Right cardiac atrium (tissue), 5 donors: ENCODE results near the gene VSIR. TPM values are rescaled to one million over a fixed set of nuclear protein-coding genes. Genes with fewer than 3 reads are reported as not detected.

Experiments
- ATAC-seq, 2 donors: fragments of 200-7000 bp; cut with Tn5 transposase; one replicate each; pipeline versions ENCODE4 v1.8.0 to v1.9.1; 2020; ENCODE audit warnings: moderate library complexity in 2 of 2, mild to moderate bottlenecking in 1 of 2
- DNase-seq, 3 donors: peaks; one replicate each; pipeline ENCODE4 v3.0.0-alpha.2; 2020
- H3K27ac ChIP-seq: one replicate; pipeline ENCODE4 v1.5.1; 2013; ENCODE audit warnings: mild to moderate bottlenecking, low read length, control low read depth, moderate library complexity
- H3K27me3 ChIP-seq: one replicate; pipeline ENCODE4 v1.6.1; 2013; ENCODE audit not compliant: control insufficient read depth, insufficient read depth
- H3K4me1 ChIP-seq: one replicate; pipeline ENCODE4 v1.6.1; 2013; ENCODE audit warnings: low read length; ENCODE audit not compliant: control insufficient read depth, insufficient read depth
- H3K4me3 ChIP-seq: one replicate; pipeline ENCODE4 v1.5.1; 2013; ENCODE audit warnings: low read length, control low read depth
- H3K9me3 ChIP-seq: one replicate; pipeline ENCODE4 v1.6.1; 2013; ENCODE audit warnings: low read length; ENCODE audit not compliant: control insufficient read depth
- WGBS: extraction: QIAGEN DNeasy Blood & Tissue Kit; methylation state at CpG from one replicate; pipeline ENCODE4 v1.1.7; 2013; 5-methylcytosine and 5-hydroxymethylcytosine counted together
- intact Hi-C, 4 donors: fragments of 100-400 bp; cut with DNase I; formaldehyde crosslinking; loops; one replicate each; pipeline versions ENCODE4 v1.11.0 to v1.14.0; 2022 to 2023
- polyA plus RNA-seq: library from polyadenylated mRNA; stranded (reverse); fragments of 200-250 nt; gene quantifications from one replicate; pipeline ENCODE4 v1.2.3, GENCODE V29; 2013
- total RNA-seq, 4 donors: library from RNA; stranded (reverse); fragmentation: NEBNext Ultra II Directional; extraction: Animal tissue kit (Norgen Biotek cat#: 25700); gene quantifications; one replicate each; pipeline ENCODE4 v1.2.1, GENCODE V29; 2021
- donor health status: healthy with polysubstance abuse.
- donor health status: DM: no; HTN: yes; CAD: no.
- donor health status: DM: no; HTN: no; CAD: no.
- donor health status: DM: no; HTN: yes; CAD: no; lungs with severe emphysema.
- donor health status: DM: yes; HTN: yes; CAD: no.

The VSIR gene
- total and polyA plus RNA-seq, 5 donors, result 29.3 to 55.1 (median 36.8) TPM

GRCh38 chr10:71816421-71816851 is 43.1 kb upstream of the VSIR start:
- no peak overlapping the region for H3K4me3 ChIP-seq
- H3K27me3 ChIP-seq, result no peaks in the 10 kb centered on the region
- H3K9me3 ChIP-seq, result no peaks in the 10 kb centered on the region
- H3K27ac ChIP-seq, result peak overlapping the region; percentile 21
- DNase-seq (peak in 1 of 3 donors; percentile 74), ATAC-seq (peak in 1 of 2 donors; percentile 8)
- peaks cover 2% of the 10 kb centered on the region for H3K4me1 ChIP-seq
- WGBS, result 65% methylated on average over 12 of the region's 12 CpGs
- intact Hi-C loops, result loop anchor here in 2 of 4 donors (10.0 kb wide), 3 partner anchors 422 to 502 kb away; partner anchors contain the start of genes CDH23 (in 1 of the 2) and SLC29A3 (in 1 of the 2)

GRCh38 chr10:71815515-71816130 is 42.3 kb upstream of the VSIR start:
- WGBS, result 74% methylated on average over 15 of the region's 15 CpGs
- DNase-seq (no peak), ATAC-seq (no peak)
- intact Hi-C loops, result loop anchor here in 2 of 4 donors (10.0 kb wide), 3 partner anchors 421 to 501 kb away; partner anchors contain the start of genes CDH23 (in 1 of the 2) and SLC29A3 (in 1 of the 2)
- Histone ChIP-seq H3K4me3 (no peak overlapping the region), H3K27me3 (no peaks in the 10 kb centered on the region), H3K27ac (no peak overlapping the region), H3K4me1 (peaks cover 2% of the 10 kb centered on the region), H3K9me3 (no peaks in the 10 kb centered on the region)

GRCh38 chr10:71814922-71815411 is 41.6 kb upstream of the VSIR start:
- H3K27ac ChIP-seq, result no peak overlapping the region
- DNase-seq, result peak in 1 of 3 donors; percentile 62
- no peak for ATAC-seq
- no peak overlapping the region for H3K4me3 ChIP-seq
- H3K9me3 ChIP-seq, result no peaks in the 10 kb centered on the region
- WGBS, result 90% methylated on average over 26 of the region's 26 CpGs
- intact Hi-C loops, result loop anchor here (5.0 to 10.0 kb wide), 5 partner anchors 420 to 503 kb away; partner anchors contain the start of genes CDH23 (in 1 of the 4) and SLC29A3 (in 1 of the 4)
- H3K27me3 ChIP-seq, result no peaks in the 10 kb centered on the region
- H3K4me1 ChIP-seq, result peaks cover 2% of the 10 kb centered on the region

- intact Hi-C loops, result loop anchor here (5.0 to 10.0 kb wide), 5 partner anchors 418 to 501 kb away; partner anchors contain the start of genes CDH23 (in 1 of the 4) and SLC29A3 (in 1 of the 4)
- Histone ChIP-seq H3K27ac (no peak overlapping the region), H3K27me3 (no peaks in the 10 kb centered on the region), H3K4me3 (no peak overlapping the region), H3K9me3 (no peaks in the 10 kb centered on the region), H3K4me1 (peaks cover 2% of the 10 kb centered on the region)
- ATAC-seq, result peak in 1 of 2 donors; percentile 2
- 56% methylated on average over 11 of the region's 11 CpGs for WGBS
- DNase-seq, result peak in 1 of 3 donors; percentile 61
Measured at GRCh38 chr10:71812913-71813590, 39.7 kb upstream of the VSIR start.

- WGBS, result 43% methylated on average over 22 of the region's 22 CpGs
- H3K27ac ChIP-seq, result no peak overlapping the region
- DNase-seq, result peak; percentile 71 to 90 (median 89)
- H3K4me3 ChIP-seq, result no peak overlapping the region
- no peaks in the 10 kb centered on the region for H3K27me3 ChIP-seq
- peaks cover 2% of the 10 kb centered on the region for H3K4me1 ChIP-seq
- intact Hi-C loops, result loop anchor here (5.0 to 10.0 kb wide), 5 partner anchors 417 to 500 kb away; partner anchors contain the start of genes CDH23 (in 1 of the 4) and SLC29A3 (in 1 of the 4)
- H3K9me3 ChIP-seq, result no peaks in the 10 kb centered on the region
- ATAC-seq, result peak; percentile 72 to 81
Measured at GRCh38 chr10:71812016-71812912, 38.9 kb upstream of the VSIR start.

GRCh38 chr10:71811351-71811750 is 38.0 kb upstream of the VSIR start:
- H3K4me3 ChIP-seq, result no peak overlapping the region

GRCh38 chr10:71810048-71810750 is 36.9 kb upstream of the VSIR start:
- intact Hi-C loops, result loop anchor here (5.0 to 10.0 kb wide), 5 partner anchors 415 to 498 kb away; partner anchors contain the start of genes CDH23 (in 1 of the 4) and SLC29A3 (in 1 of the 4)
- peak in 1 of 3 donors; percentile 43 for DNase-seq
- no peaks in the 10 kb centered on the region for H3K4me1 ChIP-seq
- no peaks in the 10 kb centered on the region for H3K27me3 ChIP-seq
- 86% methylated on average over 13 of the region's 13 CpGs for WGBS
- no peak overlapping the region for H3K27ac ChIP-seq
- H3K9me3 ChIP-seq, result no peaks in the 10 kb centered on the region
- no peak overlapping the region for H3K4me3 ChIP-seq
- ATAC-seq, result no peak

More at GRCh38 chr10:71811351-71811750, 38.0 kb upstream of the VSIR start:
- DNase-seq, result peak in 1 of 3 donors; percentile 57
- WGBS, result 87% methylated on average over 19 of the region's 19 CpGs
- no peaks in the 10 kb centered on the region for H3K4me1 ChIP-seq
- no peaks in the 10 kb centered on the region for H3K9me3 ChIP-seq
- no peak overlapping the region for H3K27ac ChIP-seq
- intact Hi-C loops, result loop anchor here (5.0 to 10.0 kb wide), 5 partner anchors 417 to 499 kb away; partner anchors contain the start of genes CDH23 (in 1 of the 4) and SLC29A3 (in 1 of the 4)
- H3K27me3 ChIP-seq, result no peaks in the 10 kb centered on the region
- no peak for ATAC-seq

GRCh38 chr10:71809628-71810027 is 36.3 kb upstream of the VSIR start:
- WGBS, result 87% methylated on average over 25 of the region's 25 CpGs
- intact Hi-C loops, result loop anchor here (5.0 to 10.0 kb wide), 5 partner anchors 415 to 497 kb away; partner anchors contain the start of genes CDH23 (in 1 of the 4) and SLC29A3 (in 1 of the 4)
- no peaks in the 10 kb centered on the region for H3K9me3 ChIP-seq

GRCh38 chr10:71807557-71808510 is 34.5 kb upstream of the VSIR start:
- Histone ChIP-seq H3K27me3 (no peaks in the 10 kb centered on the region), H3K9me3 (no peaks in the 10 kb centered on the region), H3K27ac (no peak overlapping the region), H3K4me1 (no peaks in the 10 kb centered on the region), H3K4me3 (no peak overlapping the region)
- 92% methylated on average over 21 of the region's 21 CpGs for WGBS
- peak in 1 of 3 donors; percentile 40 for DNase-seq
- ATAC-seq, result no peak
- intact Hi-C loops, result no loop called here

More at GRCh38 chr10:71809628-71810027, 36.3 kb upstream of the VSIR start:
- Histone ChIP-seq H3K27me3 (no peaks in the 10 kb centered on the region), H3K4me3 (no peak overlapping the region), H3K4me1 (no peaks in the 10 kb centered on the region), H3K27ac (no peak overlapping the region)
- DNase-seq, result no peak
- ATAC-seq, result no peak
